ENCODE measurements around the gene EXOG. TPM values are rescaled to one million over a fixed set of nuclear protein-coding genes. Genes with fewer than 3 reads are reported as not detected.

Gene EXOG, protein sequence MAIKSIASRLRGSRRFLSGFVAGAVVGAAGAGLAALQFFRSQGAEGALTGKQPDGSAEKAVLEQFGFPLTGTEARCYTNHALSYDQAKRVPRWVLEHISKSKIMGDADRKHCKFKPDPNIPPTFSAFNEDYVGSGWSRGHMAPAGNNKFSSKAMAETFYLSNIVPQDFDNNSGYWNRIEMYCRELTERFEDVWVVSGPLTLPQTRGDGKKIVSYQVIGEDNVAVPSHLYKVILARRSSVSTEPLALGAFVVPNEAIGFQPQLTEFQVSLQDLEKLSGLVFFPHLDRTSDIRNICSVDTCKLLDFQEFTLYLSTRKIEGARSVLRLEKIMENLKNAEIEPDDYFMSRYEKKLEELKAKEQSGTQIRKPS
- 11.5 TPM for total RNA-seq

DNA sequence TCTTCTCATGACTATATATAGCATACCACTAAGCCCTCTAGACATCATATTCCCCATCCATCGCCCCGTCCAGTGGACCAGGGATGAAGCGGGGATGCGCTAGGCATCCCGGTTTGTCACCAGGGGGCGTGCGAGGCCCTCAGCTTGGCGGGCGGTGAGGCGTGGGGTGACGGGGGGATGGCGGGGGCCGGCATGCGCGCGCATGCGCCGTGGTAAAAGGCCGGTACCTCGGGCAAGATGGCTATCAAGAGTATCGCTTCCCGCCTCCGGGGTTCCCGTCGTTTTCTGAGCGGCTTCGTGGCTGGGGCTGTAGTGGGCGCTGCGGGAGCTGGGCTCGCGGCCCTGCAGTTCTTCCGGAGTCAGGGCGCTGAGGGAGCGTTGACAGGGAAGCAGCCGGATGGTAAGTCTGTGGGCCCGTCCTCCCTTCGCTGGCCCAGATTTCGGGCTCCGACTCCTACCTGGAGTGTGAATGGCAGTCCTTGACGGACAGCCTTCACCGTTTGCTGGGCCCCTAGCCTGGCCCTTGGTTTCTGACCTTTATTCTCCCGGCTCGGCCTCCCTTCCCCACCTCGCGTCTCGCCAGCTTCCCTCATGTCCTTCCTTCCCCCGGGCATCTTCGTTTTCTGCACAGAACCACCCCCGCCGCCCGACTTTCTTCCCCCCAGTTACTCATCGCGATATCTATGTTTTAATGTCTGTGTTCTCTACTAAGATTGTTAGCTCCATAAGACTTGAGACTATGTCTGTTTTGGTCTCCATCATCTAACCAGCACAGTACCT, at the start of gene EXOG:
EXOG (plus strand) TSS at position 210 of the 780 bp plus-strand sequence; CDS start at position 238, 28 bp downstream.
- DNase-seq (ENCODE audit: low spot score) = peak; percentile 94

DNA sequence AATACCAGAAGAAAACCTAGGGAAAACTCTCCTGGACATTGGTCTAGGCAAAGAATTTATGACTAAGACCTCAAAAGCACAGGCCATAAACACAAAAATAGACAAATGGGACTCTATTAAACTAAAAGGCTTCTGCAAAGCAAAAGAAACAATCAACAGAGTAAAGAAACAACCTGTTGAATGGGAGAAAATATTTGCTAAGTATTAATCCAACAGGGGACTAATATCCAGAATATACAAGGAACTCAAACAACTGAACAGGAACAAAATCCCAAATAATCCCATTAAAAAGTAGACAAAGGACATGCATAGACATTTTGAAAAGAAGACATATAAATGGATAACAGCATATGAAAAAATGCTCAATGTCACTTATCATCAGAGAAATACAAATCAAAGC, 49.3 kb upstream of the EXOG start:
- no peak for DNase-seq (ENCODE audit: low spot score)

DNA sequence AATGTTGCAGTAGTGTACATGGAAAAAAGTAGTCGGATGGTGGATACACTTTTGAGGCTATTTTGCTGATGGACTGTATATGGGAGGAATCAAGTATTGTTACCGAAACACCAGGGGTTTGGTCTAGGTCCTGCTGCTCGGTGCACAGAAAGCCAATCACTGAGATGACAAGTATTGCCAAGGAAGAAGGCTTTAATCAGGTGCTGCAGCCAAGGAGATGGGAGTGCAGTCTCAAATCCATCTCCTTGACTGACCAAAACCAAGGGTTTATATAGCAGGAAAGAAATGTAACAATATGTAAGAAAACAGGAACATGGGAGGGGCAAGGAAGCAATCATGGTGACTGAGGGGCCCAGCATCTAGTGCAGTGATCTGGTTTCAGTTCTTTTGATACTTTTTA, 45.3 kb upstream of the EXOG start:
- DNase-seq (ENCODE audit: low spot score) = no peak

DNA sequence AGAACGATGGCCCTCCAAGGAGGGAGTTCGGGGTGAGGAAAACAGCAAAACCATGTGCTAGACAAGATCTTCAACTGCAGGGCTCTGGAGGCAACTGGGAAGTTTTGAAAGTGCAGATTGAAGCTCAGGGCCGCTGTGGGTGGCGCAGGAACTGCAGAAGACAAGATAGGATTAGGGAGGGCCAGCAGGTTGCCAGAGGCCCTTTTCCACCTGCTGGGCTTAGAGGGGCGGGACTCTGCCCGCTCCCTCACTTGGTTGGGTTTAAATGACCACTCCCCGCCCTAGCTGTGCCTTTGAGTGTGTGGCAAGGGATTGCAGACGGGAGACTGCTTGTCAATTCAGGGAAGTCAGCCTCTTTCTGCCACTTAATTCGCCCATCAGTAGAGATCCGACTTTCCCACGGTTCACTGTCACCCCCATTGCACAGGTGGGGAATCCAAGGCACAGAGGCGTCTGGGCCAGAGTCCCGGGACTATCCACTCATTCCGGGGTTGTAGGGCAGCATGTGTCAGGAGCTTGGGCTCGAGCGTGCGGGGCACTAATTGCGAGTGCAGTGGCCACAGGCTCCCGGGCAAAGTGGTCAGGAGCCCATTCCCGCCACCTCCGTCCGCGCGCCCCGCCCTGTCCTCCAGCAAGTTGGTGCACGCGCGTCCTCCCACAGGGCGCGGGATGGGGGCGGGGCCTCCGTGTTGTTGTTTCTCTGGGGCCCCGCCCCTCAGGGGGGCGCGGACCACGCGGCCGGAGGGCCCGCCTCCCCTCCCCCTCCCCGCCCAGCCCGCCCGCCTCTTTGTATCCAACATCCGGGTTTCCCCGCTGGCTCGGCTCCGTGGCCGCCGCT, 42.8 kb upstream of the EXOG start, which contains the start of gene ACVR2B:
ACVR2B (plus strand) TSS at position 816 of the 838 bp plus-strand sequence. CDS start 433 bp downstream, outside the sequence.
- peak; percentile 85 for DNase-seq (ENCODE audit: low spot score)

DNA sequence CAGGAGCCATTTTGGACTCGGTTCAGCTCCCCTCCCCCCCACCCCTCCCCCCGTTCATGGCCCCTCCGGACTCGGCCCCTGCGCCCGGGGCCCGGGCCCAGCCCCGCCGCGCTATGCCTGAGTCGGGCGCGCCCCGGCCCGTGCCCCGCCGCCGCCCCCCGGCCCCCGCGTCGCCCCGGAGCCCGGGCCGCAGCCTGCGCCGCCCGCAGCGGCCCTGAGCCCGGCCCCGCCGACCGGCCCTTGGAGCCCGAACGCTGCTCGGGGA, 42.3 kb upstream of the EXOG start:
- DNase-seq (ENCODE audit: low spot score) = no peak

DNA sequence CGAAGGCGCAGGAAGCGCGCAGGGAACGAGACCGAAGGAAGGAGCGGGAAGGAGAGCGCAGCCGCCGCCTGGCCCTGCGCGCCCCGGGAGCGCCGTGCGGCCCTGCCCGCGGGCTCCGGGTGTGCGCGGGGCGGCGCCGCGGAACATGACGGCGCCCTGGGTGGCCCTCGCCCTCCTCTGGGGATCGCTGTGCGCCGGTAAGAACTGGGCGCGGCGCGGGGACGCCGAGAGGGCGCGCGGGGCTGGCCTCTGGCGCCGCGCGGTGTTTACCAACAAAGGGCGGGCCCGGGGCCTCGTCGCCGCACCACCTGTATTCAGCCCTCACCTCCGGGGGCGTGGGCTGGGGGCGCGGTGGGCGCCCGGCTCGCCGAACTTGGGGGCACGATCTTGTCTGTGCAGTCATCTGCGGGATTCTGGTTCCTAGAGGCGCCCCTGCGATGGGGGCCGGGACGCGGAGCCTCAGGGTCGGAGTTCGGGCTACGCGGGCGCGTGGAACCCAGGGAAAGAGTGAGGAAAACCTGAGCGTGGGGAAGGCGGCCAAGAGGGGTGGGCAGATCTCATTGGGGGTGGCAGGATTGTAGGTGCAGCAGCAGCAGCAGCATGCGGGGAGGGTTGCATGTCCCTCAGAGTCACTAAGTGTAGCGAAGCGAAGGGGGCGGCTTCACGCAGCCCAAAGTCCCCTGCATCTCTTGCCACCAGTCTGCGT, 41.8 kb upstream of the EXOG start:
- no peak for DNase-seq (ENCODE audit: low spot score)

DNA sequence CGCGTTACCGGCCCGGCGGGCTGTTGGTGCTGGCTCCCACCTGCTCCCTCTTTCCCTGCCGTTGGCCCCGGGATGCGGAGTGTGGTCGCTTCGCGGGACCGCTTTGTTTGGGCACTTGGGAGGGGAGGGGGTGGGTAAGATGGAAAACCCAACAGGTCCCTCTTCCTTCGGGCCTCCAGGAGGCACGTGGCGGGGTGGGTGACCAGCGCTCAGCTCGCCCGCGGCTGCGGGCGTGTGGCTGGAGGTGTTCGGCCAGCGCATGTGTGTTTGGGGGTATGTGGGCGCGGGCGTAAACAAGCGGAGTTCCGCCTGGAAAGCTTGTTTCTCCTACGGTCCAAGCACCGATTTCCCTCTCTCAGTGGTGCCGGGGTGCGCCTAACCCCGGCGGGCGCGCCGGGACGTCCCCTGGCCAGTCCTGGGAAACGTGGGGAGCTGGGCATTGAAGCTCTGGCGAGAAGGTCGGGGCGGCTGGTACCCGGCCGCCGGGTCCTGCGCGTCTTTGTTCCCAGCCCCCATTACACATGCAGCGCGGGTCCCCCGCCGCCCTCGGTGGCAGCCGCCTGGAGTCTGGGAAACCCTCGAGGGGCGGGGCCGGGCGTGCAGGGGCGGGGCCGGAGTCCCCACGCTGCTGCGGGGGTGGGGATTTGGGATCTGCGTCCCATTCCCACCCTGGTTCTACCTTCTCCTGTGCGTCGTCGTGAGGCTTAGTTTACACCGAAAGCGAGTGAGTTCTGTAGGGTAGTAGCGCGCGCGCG, 41.1 kb upstream of the EXOG start:
- peak; percentile 51 for DNase-seq (ENCODE audit: low spot score)

DNA sequence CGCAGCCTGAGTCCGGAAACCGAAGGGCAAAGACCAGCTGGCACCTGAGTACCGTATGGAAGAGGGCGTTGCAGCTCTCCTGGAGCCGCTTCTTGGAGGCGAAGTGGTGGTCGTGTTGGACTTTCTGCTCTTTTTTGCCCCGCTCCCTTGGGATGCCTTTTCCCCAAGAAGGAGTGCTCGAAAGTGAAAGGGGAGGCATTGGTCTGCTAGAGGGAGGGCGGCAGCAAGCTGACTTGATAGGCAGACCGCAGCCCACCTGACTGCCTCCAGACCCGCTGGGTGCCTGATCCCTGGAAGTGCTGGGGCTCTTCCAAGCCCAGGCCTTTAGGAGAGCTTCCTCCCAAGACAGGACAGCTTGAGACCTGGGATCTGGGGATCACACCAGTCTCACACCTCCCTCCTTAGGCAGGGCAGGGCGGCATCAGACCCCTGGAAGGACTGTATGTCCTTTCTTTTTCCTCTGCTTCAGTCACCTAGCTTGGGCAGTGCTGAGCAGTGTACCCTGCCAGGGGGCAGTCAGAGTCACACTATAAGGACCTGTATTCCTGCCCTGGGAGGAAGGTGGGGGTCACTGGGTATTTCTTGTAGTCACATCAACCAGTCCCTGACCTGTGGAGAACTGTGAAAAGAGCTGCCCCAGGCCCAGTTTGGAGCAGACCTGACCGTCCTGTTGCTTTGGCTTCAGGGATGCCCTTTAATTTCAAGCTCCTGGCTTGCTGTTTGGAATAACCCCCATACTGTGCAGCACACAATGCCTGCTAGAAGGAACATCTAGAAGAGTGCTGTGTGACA, 40.3 kb upstream of the EXOG start:
- DNase-seq (ENCODE audit: low spot score) = no peak

DNA sequence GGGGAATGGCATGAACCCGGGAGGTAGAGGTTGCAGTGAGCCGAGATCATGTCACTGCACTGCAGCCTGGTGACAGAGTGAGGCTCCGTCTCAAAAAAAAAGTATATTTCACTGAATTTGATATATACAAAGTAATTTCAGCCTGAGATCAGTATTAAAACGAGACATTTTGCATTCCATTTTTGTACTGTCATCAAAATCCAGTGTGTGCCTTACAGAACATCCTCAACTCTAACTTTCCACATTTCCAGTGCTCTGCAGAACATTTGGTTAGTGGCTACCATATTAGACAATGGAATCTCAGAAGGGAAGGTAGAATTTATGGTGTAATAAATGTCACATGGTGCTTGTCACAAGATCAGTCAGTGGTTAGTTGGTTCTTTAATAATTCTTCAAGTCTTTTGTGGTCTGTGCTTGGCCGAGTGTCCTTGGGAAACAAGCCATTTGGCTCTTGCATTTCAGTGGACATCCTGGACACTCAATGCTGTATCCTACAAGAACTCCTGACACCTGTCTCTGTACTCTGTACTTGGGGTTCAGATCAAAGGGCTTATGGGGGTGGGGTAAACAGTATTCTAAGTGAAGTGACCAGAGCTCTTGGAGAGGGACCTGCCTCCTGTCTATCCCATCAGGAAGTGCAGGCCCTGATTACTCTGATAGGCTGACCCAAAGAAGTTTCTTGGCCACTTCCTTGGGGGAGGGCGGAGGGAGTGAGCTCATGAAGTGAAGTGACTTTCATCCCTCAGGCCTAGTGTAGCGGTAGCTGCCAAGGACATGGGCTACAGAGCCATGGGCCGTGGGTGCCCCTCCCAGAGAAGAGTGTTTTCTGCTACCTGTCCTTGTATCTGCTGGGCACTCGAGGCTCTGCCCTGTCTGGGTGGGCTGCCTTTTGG, 38.8 kb upstream of the EXOG start:
- DNase-seq (ENCODE audit: low spot score) = no peak

DNA sequence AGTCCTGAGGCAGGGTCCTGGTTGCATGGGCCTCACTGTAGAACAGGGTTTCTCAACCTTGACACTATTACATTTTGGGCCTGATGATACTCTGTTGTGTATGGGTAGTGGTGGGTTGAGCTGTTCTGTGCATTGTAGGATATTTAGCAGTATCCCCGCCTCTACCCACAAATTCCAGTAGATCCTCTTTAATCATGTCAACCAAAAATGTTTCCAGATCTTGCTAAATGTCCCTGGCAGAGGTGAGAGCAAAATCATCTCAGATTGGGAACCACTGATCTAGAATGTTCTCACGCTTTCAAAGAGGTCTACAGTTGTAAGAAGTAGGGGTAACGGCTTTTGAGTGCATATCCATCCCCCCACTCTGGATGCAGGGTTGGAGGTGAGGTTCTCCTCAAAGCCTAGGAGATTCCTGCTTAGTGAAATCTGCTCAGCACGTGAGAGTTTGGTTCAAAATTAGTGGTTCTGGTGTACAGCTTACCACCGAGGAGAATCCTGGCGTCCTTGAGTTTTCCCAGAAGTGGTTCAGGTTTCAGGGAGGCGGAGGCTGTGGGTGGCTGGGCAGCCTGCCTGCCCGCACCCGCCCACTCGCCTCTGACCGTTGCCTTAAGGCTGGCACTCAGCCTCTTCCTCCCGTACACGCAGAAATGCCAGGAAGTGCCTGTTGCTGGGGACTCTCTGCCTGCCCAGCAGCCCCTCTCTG, 37.2 kb upstream of the EXOG start:
- DNase-seq (ENCODE audit: low spot score) = peak; percentile 40

DNA sequence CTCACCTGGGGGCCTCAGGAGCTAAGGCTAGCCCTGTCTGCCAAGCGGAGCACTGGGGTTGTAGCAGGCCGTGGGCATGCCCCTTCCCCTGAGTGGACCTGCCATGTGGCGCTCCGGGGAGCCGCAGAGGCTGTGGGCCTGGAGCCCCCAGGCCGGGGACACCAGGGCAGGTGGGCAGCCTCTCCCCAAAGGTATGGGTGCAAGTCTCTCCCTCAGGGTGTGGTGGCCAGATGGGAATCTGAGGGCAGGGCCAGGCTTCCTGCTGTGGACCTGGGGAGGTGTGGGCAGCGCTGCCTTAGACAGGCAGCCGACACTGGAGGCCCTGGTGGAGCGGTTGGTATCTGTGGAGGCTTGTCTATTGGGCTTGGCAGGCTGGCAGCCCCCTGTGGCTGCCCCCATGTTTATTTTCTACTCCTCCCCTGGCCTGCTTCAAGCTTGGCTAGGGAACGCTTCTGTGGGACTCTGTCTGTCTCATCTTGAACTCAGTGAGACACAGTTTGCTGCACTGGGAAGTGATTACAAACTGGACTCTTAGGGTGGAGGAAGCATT, 36.6 kb upstream of the EXOG start:
- no peak for DNase-seq (ENCODE audit: low spot score)

DNA sequence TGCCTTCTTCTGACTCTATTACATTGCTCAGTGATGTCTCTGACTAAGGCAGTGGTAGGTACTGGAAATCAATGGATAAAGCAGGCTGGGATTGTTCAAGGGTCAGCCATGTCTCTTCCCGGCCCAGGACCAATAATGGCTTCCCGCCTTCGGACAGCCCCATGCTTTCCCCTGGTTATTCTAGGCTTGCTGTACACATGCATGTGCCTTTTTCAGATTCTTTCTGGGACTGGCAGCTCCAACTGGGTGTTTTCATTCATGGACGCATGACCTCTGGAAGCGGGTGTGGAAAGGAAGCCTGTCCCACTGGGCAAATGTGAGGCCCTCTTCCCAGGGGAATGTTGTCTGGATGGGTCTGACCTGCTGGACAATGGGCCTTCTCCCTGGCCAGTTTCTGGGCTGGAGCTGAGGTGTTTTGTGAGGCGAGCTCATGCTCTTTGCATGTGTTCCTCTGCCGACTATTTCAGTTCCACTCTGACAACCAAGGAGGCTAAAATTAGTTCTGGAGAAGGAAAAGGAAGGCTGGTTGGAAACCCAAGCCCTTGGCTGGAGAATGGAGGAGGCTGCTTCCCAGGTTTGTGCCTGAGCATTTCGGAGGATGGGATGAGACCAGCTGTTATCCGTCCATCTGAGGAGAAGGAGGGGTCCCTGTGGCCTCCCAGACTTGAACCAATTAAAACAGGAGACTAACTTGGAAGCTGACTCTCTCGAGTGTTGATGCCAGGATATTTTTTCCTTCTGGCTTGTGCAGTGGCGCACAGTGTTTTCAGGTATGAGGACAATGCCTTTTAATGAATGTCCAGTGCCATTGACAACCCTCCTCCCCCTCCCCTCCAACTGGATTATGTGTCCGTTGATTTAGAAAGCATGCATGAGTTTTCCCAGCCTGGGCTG, 35.5 kb upstream of the EXOG start:
- DNase-seq (ENCODE audit: low spot score) = no peak

DNA sequence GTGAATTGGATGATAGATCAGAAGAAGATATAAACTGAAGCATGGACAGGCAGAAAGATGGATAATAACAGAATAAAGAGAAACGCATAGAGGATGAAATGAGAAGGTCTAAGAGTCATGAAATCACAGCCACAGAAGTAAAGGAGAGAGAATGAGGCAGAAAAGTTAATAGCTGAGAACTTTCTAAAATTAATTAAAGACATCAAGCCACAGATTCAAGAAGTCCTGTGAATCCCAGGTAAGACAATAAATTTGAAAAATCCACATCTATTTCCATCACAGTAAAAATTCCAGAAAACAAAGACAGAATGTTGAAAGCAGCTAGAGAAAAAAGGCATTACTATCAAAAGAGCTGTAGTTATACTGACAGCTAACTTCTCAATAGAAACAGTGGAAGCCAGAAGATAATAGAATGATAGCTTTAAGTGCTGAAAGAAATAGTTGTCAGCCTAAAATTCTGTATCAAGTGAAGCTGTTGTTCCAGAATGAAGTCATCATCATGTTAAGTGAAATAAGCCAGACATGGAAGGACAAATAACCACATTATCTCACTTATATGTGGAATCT, 30.5 kb upstream of the EXOG start:
- no peak for DNase-seq (ENCODE audit: low spot score)

DNA sequence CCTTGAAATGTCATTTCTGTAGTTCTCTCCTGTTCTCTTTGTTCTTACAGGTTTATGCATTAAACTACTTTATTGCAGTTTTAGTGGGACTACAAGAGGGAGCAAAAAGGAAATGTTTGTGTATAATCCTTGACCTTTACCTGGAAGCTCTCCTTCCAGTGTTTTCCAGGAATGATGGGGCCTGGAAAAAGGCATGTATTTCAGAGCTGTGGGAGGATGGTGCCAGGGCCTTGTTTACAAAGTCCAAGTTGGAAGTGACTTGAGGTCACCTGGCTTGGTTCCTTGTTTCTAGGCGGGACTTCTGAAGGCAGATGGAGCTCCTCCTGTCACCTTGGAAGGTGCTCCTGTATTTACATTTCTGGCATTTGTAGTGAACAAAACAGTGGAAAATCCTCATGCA, 27.4 kb upstream of the EXOG start:
- DNase-seq (ENCODE audit: low spot score) = peak; percentile 60

DNA sequence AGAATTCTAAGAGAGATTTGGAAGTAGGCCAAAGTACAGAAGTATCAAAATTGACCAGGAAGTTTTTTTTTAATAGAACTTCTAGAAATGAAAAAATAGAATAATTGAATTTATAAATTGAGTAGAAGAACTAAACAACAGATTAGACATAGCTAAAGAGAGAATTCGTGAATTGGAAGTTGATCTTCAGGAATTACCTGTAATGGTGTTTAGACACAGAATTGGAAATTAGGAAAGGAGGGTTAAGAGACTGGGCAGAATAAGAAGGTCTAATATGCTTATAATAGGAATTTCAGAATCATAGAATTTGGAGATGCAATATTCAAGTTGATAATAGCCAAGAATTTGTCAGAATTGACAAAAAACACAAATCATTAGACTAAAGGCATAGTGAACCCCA, 26.3 kb upstream of the EXOG start:
- no peak for DNase-seq (ENCODE audit: low spot score)

DNA sequence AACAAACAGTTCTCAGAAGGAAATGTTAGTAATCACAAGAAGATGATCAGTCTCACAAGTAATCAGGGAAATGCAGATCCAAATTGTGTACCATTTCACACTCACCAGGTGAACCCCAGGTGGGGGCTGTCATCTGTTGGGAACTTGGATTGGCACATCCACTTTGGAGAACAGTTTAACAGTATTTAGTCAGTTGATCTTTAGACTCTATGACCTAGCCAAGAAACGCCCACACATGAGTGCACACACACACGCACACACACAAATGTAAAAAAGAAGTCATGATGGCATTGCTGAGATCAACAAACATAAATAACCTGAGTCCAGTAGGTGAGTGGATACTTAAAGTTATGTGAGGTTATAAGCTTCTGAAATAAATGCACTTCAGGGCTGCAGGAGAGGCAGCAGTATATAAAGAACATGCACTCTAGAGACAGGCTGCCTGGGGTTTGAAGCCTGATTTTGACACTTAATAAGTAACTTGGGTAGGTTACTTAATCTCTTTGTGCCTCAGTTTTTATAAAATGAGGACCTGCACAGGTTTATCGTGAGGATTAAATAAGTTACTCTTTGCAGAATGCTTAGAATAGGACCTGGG, 24.8 kb upstream of the EXOG start:
- no peak for DNase-seq (ENCODE audit: low spot score)

Measured in mucosa of gallbladder (tissue), 1 donor.